ENCODE results near the gene ABCA9. TPM values are rescaled to one million over a fixed set of nuclear protein-coding genes. Genes with fewer than 3 reads are reported as not detected.

Gene ABCA9
- total and polyA plus RNA-seq, 2 of the 13 experiments (the other 11 are each of a cell fraction or from before 2014, with no cell fraction given), result 0.04 TPM; not detected in 1

DNA sequence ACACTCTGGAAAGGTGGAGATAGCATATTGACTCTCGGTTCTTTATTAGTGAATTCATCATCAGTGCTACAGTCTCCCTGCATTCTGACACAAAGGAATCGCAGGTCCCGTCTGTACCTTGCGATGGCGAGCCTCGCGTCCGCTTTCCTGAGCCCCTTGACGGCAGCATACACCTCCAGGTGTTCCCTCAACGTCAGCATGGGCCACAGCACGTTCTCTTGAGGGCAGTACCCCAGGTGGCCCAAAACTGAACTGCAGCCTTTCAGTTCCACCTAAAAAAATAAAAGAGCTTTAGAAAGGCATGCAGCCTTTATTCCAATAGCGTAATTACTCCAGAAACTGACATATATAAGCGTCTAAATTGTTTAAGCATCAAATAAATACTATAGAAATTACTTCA lies 24.2 kb upstream of the ABCA9 start (continued):
- TF ChIP-seq HNF1A (IDR thresholded peaks at IDR 0.05; ENCODE audit: low read depth) (no peak), HNF1A (CRISPR knock-in tag; IDR thresholded peaks at IDR 0.05; ENCODE audit: borderline replicate concordance) (no peak), THYN1 (CRISPR knock-in tag; IDR thresholded peaks at IDR 0.05; ENCODE audit: borderline replicate concordance, low read depth) (no peak), ZNF646 (CRISPR knock-in tag; IDR thresholded peaks at IDR 0.05) (no peak), ZNF549 (CRISPR knock-in tag; IDR thresholded peaks at IDR 0.05) (no peak), EHMT2 (IDR thresholded peaks at IDR 0.05; ENCODE audit: borderline replicate concordance, low read depth, low read length) (no peak), SMAD3 (CRISPR knock-in tag; IDR thresholded peaks at IDR 0.05) (no peak), ELF3 (CRISPR knock-in tag; IDR thresholded peaks at IDR 0.05) (no peak), ZNF569 (CRISPR knock-in tag; IDR thresholded peaks at IDR 0.05; ENCODE audit: borderline replicate concordance) (no peak), ZNF225 (CRISPR knock-in tag; IDR thresholded peaks at IDR 0.05) (no peak)
- TF ChIP-seq, protein P1, sequence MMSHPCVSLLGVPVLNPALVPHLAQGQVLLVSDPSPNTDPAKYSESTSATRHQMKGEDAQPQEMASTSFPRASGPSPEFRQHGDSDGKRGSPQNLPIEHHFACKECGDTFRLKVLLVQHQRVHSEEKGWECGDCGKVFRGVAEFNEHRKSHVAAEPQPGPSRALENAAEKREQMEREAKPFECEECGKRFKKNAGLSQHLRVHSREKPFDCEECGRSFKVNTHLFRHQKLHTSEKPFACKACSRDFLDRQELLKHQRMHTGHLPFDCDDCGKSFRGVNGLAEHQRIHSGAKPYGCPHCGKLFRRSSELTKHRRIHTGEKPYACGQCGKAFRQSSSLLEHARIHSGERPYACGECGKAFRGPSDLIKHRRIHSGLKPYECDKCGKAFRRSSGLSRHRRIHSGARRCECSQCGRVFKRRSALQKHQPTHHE (CRISPR knock-in tag; IDR thresholded peaks at IDR 0.05; ENCODE audit: borderline replicate concordance), result no peak
